Gastroesophageal sphincter (tissue), 3 donors: Measurements from ENCODE around the gene FEZF2.

Experiments used
- CTCF ChIP-seq, 4 experiments: fragments of 200-600 bp in 2 of 4; fragments of 450-650 bp in 2 of 4; sonication (generic) in 1 of 4; IDR thresholded peaks; one replicate each; pipeline ENCODE4 v1.5.1; 2017 to 2019; ENCODE audit warnings: antibody characterized with exemption in 4 of 4, mild to moderate bottlenecking in 2 of 4, moderate library complexity in 2 of 4
- EP300 ChIP-seq: sonication (generic); formaldehyde crosslinking; IDR thresholded peaks from one replicate; pipeline ENCODE4 v1.6.1; 2017; ENCODE audit warnings: antibody characterized with exemption, mild to moderate bottlenecking
- POLR2AphosphoS5 ChIP-seq: sonication (generic); formaldehyde crosslinking; IDR thresholded peaks from one replicate; pipeline ENCODE4 v1.6.1; 2017; ENCODE audit warnings: antibody characterized with exemption

- TF ChIP-seq CTCF (IDR thresholded peaks at IDR 0.05) (no peak), POLR2AphosphoS5 (no peak), EP300 (no peak)
Observed at GRCh38 chr3:62379321-62379798, 6.0 kb upstream of the FEZF2 start.
